Activated CD4-positive, alpha-beta memory T cell treated with anti-CD3 and anti-CD28 coated beads for 36 hours (primary cell): ENCODE data around the gene CCDC187. TPM values are rescaled to one million over a fixed set of nuclear protein-coding genes. Genes with fewer than 3 reads are reported as not detected.
"Not testable (repeated sequence)": the region's sequence is repeated elsewhere in the genome, so short reads cannot be mapped to it uniquely, and the experiment has no call there.

Experiments used
- CTCF ChIA-PET: fragments of 350-600 bp; sonication (Branson Sonifier 250); formaldehyde crosslinking; loops from one replicate; lab custom pipeline; 2021; ENCODE audit warnings: antibody characterized with exemption, inconsistent platforms; lab: Charles Lee
- POLR2A ChIA-PET: fragments of 350-600 bp; sonication (Branson Sonifier 250); formaldehyde crosslinking; loops from one replicate; lab custom pipeline; 2021; ENCODE audit warnings: antibody characterized with exemption; lab: Charles Lee
- DNase-seq: peaks from one replicate; pipeline ENCODE4 v3.0.0-alpha.2; 2020
- H3K27ac Mint-ChIP-seq: one replicate; pipeline ENCODE4 v1.8.0; 2021; ENCODE audit warnings: mixed read lengths
- H3K27me3 Mint-ChIP-seq: one replicate; pipeline ENCODE4 v1.8.0; 2021; ENCODE audit warnings: mixed read lengths
- H3K36me3 Mint-ChIP-seq: one replicate; pipeline ENCODE4 v1.8.0; 2021; ENCODE audit warnings: mixed read lengths
- H3K4me1 Mint-ChIP-seq: one replicate; pipeline ENCODE4 v1.8.0; 2021; ENCODE audit warnings: low read depth, mixed read lengths
- H3K4me3 Mint-ChIP-seq: one replicate; pipeline ENCODE4 v1.8.0; 2021; ENCODE audit warnings: mild to moderate bottlenecking, mixed read lengths
- H3K9me3 Mint-ChIP-seq: one replicate; pipeline ENCODE4 v1.8.0; 2021; ENCODE audit warnings: mixed read lengths
- intact Hi-C: fragments of 100-400 bp; cut with micrococcal nuclease; formaldehyde crosslinking; loops from one replicate; pipeline ENCODE4 v1.15.1; 2023
- total RNA-seq, 2 experiments: library from RNA; stranded (reverse); gene quantifications; one replicate each; pipeline ENCODE4 v1.2.3, GENCODE V29; 2021

CCDC187 gene
- not detected for total RNA-seq

DNA sequence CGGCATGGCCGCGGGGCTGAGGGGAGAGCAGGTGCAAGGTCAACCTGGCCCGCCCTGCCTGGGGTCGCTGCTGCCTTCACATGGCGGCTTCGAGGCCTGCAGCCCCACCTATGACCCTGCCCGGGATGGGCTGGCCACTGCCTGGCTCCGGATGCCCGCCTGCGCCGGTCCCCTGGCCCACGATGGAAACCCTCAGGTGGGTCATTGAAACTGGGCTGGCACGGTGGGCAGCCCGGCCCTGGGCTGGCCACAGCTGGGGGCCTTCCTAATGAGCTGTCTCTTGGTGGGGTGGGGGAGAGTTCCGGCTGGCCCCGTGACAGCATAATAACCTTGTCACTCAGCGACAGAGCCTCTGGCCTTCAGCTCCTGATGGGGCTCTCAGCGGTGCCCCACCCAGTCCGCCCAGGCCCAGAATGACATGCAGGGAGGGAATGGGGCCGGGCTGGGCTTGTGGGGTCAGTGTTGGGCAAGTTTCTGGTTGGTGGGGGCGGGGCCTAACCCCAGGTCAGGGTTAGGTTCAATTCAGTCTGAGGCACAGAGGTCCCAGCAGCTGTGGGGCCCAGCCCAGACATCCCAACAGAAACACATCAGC lies at the start of gene CCDC187:
Gene CCDC187, minus strand, starts transcription at position 270 of the 592 bp plus-strand sequence. Its CDS starts 264 bp downstream, at position 6.
- no peak within 1 kb of the TSS for H3K27ac Mint-ChIP-seq
- no peaks in the 10 kb centered on the region for H3K9me3 Mint-ChIP-seq
- no peaks in the 10 kb centered on the region for H3K36me3 Mint-ChIP-seq
- ChIA-PET CTCF (no interaction called here), POLR2A (no interaction called here)
- peaks cover 6% of the 10 kb centered on the region for H3K27me3 Mint-ChIP-seq
- no peak within 1 kb of the TSS for H3K4me3 Mint-ChIP-seq
- peaks cover 4% of the 10 kb centered on the region for H3K4me1 Mint-ChIP-seq
- DNase-seq: no peak
- intact Hi-C loops: no loop called here

DNA sequence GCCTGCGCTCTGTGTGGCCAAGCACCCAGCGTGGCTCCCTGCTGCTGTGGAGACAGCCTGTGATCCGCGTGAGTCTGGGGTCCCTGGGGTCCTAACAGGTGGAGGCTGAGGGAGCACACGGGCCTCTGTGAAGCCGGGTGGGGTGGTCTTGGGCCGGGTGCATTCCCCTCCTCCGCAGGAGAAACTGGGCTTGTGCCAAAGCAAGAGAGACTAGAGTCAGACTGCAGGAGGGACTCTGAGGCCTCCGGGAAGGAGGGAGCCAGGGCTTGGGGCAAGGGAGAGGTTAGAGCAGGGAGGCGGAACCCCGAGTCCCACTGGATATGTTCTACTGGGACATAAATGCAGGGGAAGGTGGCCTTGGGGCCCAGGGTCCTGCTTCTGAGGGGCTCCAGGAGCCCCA lies 49.2 kb upstream of the CCDC187 start:
- H3K27me3 Mint-ChIP-seq: no peaks in the 10 kb centered on the region
- intact Hi-C loops: no loop called here
- H3K4me1 Mint-ChIP-seq: no peaks in the 10 kb centered on the region
- POLR2A ChIA-PET: no interaction called here
- H3K36me3 Mint-ChIP-seq: no peaks in the 10 kb centered on the region
- CTCF ChIA-PET: no interaction called here
- no peak for DNase-seq
- H3K9me3 Mint-ChIP-seq: no peaks in the 10 kb centered on the region
- H3K27ac Mint-ChIP-seq: no peak overlapping the region
- no peak overlapping the region for H3K4me3 Mint-ChIP-seq

GRCh38 chr9:136352682-136353081 lies 48.8 kb upstream of the CCDC187 start:
- H3K27ac Mint-ChIP-seq: no peak overlapping the region
- intact Hi-C loops: no loop called here
- no peaks in the 10 kb centered on the region for H3K27me3 Mint-ChIP-seq
- no peak overlapping the region for H3K4me3 Mint-ChIP-seq
- H3K9me3 Mint-ChIP-seq: no peaks in the 10 kb centered on the region
- no peak for DNase-seq
- ChIA-PET POLR2A (no interaction called here), CTCF (no interaction called here)
- no peaks in the 10 kb centered on the region for H3K4me1 Mint-ChIP-seq
- H3K36me3 Mint-ChIP-seq: no peaks in the 10 kb centered on the region

DNA sequence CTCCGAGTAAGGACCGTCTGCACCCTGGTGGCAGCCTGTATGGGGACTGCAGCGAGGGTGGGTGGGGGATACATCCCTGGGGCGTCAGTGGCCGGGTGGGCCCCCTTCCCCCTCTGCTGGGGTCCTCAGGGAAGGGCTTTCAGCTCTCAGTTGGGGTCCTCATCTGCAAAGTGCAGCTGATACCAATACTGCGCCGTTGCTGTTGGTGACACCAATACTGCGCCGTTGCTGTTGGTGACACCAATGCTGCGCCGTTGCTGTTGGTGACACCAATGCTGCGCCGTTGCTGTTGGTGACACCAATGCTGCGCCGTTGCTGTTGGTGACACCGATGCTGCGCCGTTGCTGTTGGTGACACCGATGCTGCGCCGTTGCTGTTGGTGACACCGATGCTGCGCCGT lies 48.0 kb upstream of the CCDC187 start:
- H3K9me3 Mint-ChIP-seq, H3K4me3 Mint-ChIP-seq, H3K4me1 Mint-ChIP-seq, CTCF ChIA-PET, H3K27me3 Mint-ChIP-seq, POLR2A ChIA-PET, DNase-seq, H3K27ac Mint-ChIP-seq, H3K36me3 Mint-ChIP-seq, intact Hi-C loops: not testable (repeated sequence)

- H3K36me3 Mint-ChIP-seq: no peaks in the 10 kb centered on the region
- no peak for DNase-seq
- H3K4me3 Mint-ChIP-seq: no peak overlapping the region
- no peaks in the 10 kb centered on the region for H3K9me3 Mint-ChIP-seq
- no peaks in the 10 kb centered on the region for H3K4me1 Mint-ChIP-seq
- H3K27ac Mint-ChIP-seq: no peak overlapping the region
- POLR2A ChIA-PET: no interaction called here
- H3K27me3 Mint-ChIP-seq: no peaks in the 10 kb centered on the region
- CTCF ChIA-PET: no interaction called here
- intact Hi-C loops: no loop called here
Observed at GRCh38 chr9:136351252-136351800, 47.4 kb upstream of the CCDC187 start.

GRCh38 chr9:136349546-136349945 lies 45.7 kb upstream of the CCDC187 start:
- intact Hi-C loops: no loop called here

GRCh38 chr9:136348691-136349090 lies 44.8 kb upstream of the CCDC187 start:
- ChIA-PET CTCF (no interaction called here), POLR2A (no interaction called here)
- Mint-ChIP-seq H3K9me3 (no peaks in the 10 kb centered on the region), H3K36me3 (no peaks in the 10 kb centered on the region), H3K27me3 (no peaks in the 10 kb centered on the region), H3K27ac (no peak overlapping the region), H3K4me3 (no peak overlapping the region), H3K4me1 (no peaks in the 10 kb centered on the region)
- DNase-seq: no peak
- intact Hi-C loops: no loop called here

More at GRCh38 chr9:136349546-136349945, 45.7 kb upstream of the CCDC187 start:
- no peak for DNase-seq
- POLR2A ChIA-PET: no interaction called here
- CTCF ChIA-PET: no interaction called here
- Mint-ChIP-seq H3K9me3 (no peaks in the 10 kb centered on the region), H3K27me3 (no peaks in the 10 kb centered on the region), H3K4me1 (no peaks in the 10 kb centered on the region), H3K4me3 (no peak overlapping the region), H3K27ac (no peak overlapping the region), H3K36me3 (no peaks in the 10 kb centered on the region)

- no peaks in the 10 kb centered on the region for H3K9me3 Mint-ChIP-seq
- DNase-seq: no peak
- ChIA-PET CTCF (no interaction called here), POLR2A (no interaction called here)
- no peak overlapping the region for H3K4me3 Mint-ChIP-seq
- no peaks in the 10 kb centered on the region for H3K27me3 Mint-ChIP-seq
- intact Hi-C loops: no loop called here
- no peaks in the 10 kb centered on the region for H3K4me1 Mint-ChIP-seq
- H3K27ac Mint-ChIP-seq: no peak overlapping the region
- no peaks in the 10 kb centered on the region for H3K36me3 Mint-ChIP-seq
Observed at GRCh38 chr9:136347472-136348256, 43.8 kb upstream of the CCDC187 start.

- H3K9me3 Mint-ChIP-seq: no peaks in the 10 kb centered on the region
- ChIA-PET CTCF (no interaction called here), POLR2A (interaction anchor here (1.1 kb wide), 1 partner anchor 16 kb away, joined by 3 read pairs; no protein-coding TSS in a partner anchor)
- no peaks in the 10 kb centered on the region for H3K27me3 Mint-ChIP-seq
- intact Hi-C loops: no loop called here
- H3K4me3 Mint-ChIP-seq: no peak overlapping the region
- no peaks in the 10 kb centered on the region for H3K36me3 Mint-ChIP-seq
- H3K27ac Mint-ChIP-seq: no peak overlapping the region
- no peaks in the 10 kb centered on the region for H3K4me1 Mint-ChIP-seq
- no peak for DNase-seq
Observed at GRCh38 chr9:136346927-136347465, 43.1 kb upstream of the CCDC187 start.

- no peaks in the 10 kb centered on the region for H3K27me3 Mint-ChIP-seq
- intact Hi-C loops: no loop called here
- no peaks in the 10 kb centered on the region for H3K9me3 Mint-ChIP-seq
- DNase-seq: no peak
- H3K4me3 Mint-ChIP-seq: no peak overlapping the region
- ChIA-PET POLR2A (interaction anchor here (1.1 kb wide), 1 partner anchor 17 kb away, joined by 3 read pairs; no protein-coding TSS in a partner anchor), CTCF (interaction anchor here (1.0 kb wide), 1 partner anchor 9 kb away, joined by 3 read pairs; no protein-coding TSS in a partner anchor)
- no peaks in the 10 kb centered on the region for H3K4me1 Mint-ChIP-seq
- H3K36me3 Mint-ChIP-seq: no peaks in the 10 kb centered on the region
- H3K27ac Mint-ChIP-seq: no peak overlapping the region
Observed at GRCh38 chr9:136346157-136346481, 42.2 kb upstream of the CCDC187 start.

GRCh38 chr9:136345281-136346156 lies 41.6 kb upstream of the CCDC187 start:
- Mint-ChIP-seq H3K27me3 (no peaks in the 10 kb centered on the region), H3K36me3 (no peaks in the 10 kb centered on the region), H3K4me1 (no peaks in the 10 kb centered on the region), H3K9me3 (no peaks in the 10 kb centered on the region), H3K4me3 (no peak overlapping the region), H3K27ac (no peak overlapping the region)
- intact Hi-C loops: no loop called here
- no peak for DNase-seq
- ChIA-PET POLR2A (interaction anchor here (1.1 kb wide), 1 partner anchor 17 kb away, joined by 3 read pairs; no protein-coding TSS in a partner anchor), CTCF (interaction anchor here (1.0 kb wide), 1 partner anchor 8 kb away, joined by 3 read pairs; no protein-coding TSS in a partner anchor)
